CD8-positive, alpha-beta memory T cell (primary cell): Measurements from ENCODE around the gene KBTBD2. TPM values are rescaled to one million over a fixed set of nuclear protein-coding genes. Genes with fewer than 3 reads are reported as not detected.
"Not testable (repeated sequence)": the region's sequence is repeated elsewhere in the genome, so short reads cannot be mapped to it uniquely, and the experiment has no call there.

Experiments
- CTCF ChIA-PET: fragments of 350-600 bp; sonication (Branson Sonifier 250); formaldehyde crosslinking; loops from one replicate; lab custom pipeline; 2021; ENCODE audit warnings: antibody characterized with exemption; lab: Charles Lee
- POLR2A ChIA-PET: fragments of 350-600 bp; sonication (Branson Sonifier 250); formaldehyde crosslinking; loops from one replicate; lab custom pipeline; 2021; ENCODE audit warnings: antibody characterized with exemption; lab: Charles Lee
- DNase-seq, 5 donors: peaks; one replicate each; pipeline versions ENCODE4 v3.0.0 to v3.0.0-alpha.2; 2020 to 2022; ENCODE audit warnings: mixed read lengths in 1 of 5
- H3K27ac ChIP-seq: one replicate; pipeline ENCODE4 v1.7.0; 2013; ENCODE audit warnings: low read depth, mild to moderate bottlenecking, low read length, moderate library complexity
- H3K27me3 ChIP-seq: 2 replicates; pipeline ENCODE4 v1.7.0; 2013; ENCODE audit warnings: low read length, mild to moderate bottlenecking; ENCODE audit not compliant: insufficient read depth, poor library complexity, severe bottlenecking
- H3K36me3 ChIP-seq: 2 replicates; pipeline ENCODE4 v1.7.0; 2013; ENCODE audit warnings: mild to moderate bottlenecking, low read length, moderate library complexity; ENCODE audit not compliant: insufficient read depth
- H3K4me1 ChIP-seq: 2 replicates; pipeline ENCODE4 v1.7.0; 2013; ENCODE audit warnings: mild to moderate bottlenecking, low read length, moderate library complexity; ENCODE audit not compliant: insufficient read depth
- H3K4me3 ChIP-seq: 2 replicates; pipeline ENCODE4 v1.7.0; 2013; ENCODE audit warnings: mild to moderate bottlenecking, low read length
- H3K9me3 ChIP-seq: 2 replicates; pipeline ENCODE4 v1.7.0; 2013; ENCODE audit warnings: mild to moderate bottlenecking, low read length
- H3K27ac Mint-ChIP-seq, 8 donors: one replicate each; pipeline ENCODE4 v1.8.0; 2020 to 2021; ENCODE audit warnings: mixed read lengths in 8 of 8, mild to moderate bottlenecking in 6 of 8, inconsistent platforms in 3 of 8, moderate library complexity in 3 of 8
- H3K27me3 Mint-ChIP-seq, 2 donors: one replicate each; pipeline ENCODE4 v1.8.0; 2020 to 2021; ENCODE audit warnings: mixed read lengths in 2 of 2, mild to moderate bottlenecking in 1 of 2, moderate library complexity in 1 of 2
- H3K36me3 Mint-ChIP-seq, 3 donors: one replicate each; pipeline ENCODE4 v1.8.0; 2020 to 2021; ENCODE audit warnings: mixed read lengths in 3 of 3, inconsistent platforms in 1 of 3, mild to moderate bottlenecking in 1 of 3
- H3K4me1 Mint-ChIP-seq, 3 donors: one replicate each; pipeline ENCODE4 v1.8.0; 2020 to 2021; ENCODE audit warnings: mixed read lengths in 3 of 3, inconsistent platforms in 1 of 3, mild to moderate bottlenecking in 1 of 3
- H3K4me3 Mint-ChIP-seq, 7 donors: one replicate each; pipeline ENCODE4 v1.8.0; 2020 to 2021; ENCODE audit warnings: mixed read lengths in 7 of 7, mild to moderate bottlenecking in 6 of 7, moderate library complexity in 4 of 7, inconsistent platforms in 2 of 7
- H3K9me3 Mint-ChIP-seq, 5 donors: one replicate each; pipeline ENCODE4 v1.8.0; 2020 to 2022; ENCODE audit warnings: mixed read lengths in 5 of 5, mild to moderate bottlenecking in 3 of 5, moderate library complexity in 2 of 5, inconsistent platforms in 1 of 5
- polyA plus RNA-seq: library from polyadenylated mRNA; unstranded; fragments of 300-500 nt; fragmentation: Illumina TruSeq; gene quantifications from one replicate; pipeline ENCODE4 v1.2.3, GENCODE V29; 2021
- total RNA-seq, 2 experiments: library from RNA; stranded (reverse); gene quantifications; one replicate each; pipeline ENCODE4 v1.2.3, GENCODE V29; 2021

The KBTBD2 gene
- total and polyA plus RNA-seq, 3 experiments from 2014 or later, result 21.8 to 24.2 (median 21.9) TPM

DNA sequence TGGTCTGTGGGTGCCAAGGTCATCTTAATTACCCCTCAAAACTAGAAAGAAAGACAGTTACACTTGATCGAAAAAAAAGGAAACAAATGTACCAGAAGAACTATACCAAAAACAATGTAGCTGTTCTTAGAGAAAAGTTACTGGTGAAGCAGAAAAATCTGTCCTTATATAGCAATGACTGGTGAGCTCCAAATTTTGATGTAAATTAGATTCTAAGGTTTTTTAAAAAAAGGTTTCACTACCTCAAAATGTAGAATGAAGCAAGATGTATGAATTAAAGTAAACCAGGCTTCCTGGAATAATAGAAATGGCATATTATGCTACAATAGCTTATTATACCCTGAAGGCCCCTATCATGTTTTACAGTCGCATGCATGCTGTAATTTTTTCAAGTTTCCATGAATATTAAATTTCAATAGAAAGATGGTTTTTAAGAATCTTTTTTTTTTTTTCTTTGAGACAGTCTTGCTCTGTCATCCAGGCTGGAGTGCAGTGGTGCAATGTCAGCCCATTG is 37.3 kb upstream of the KBTBD2 start:
- H3K4me3 Mint-ChIP-seq, result no peak overlapping the region
- no peak overlapping the region for H3K27ac Mint-ChIP-seq
- H3K4me1 ChIP-seq, result no peaks in the 10 kb centered on the region
- no peak overlapping the region for H3K4me3 ChIP-seq
- CTCF ChIA-PET, result interaction anchor here (1.0 to 1.2 kb wide), 2 partner anchors 10 to 36 kb away, joined by 3 read pairs; no protein-coding TSS in a partner anchor
- no peaks in the 10 kb centered on the region for H3K27me3 ChIP-seq
- DNase-seq, result no peak
- no peak overlapping the region for H3K27ac ChIP-seq
- peaks cover 2 to 3% (median 3%) of the 10 kb centered on the region in 3 donors for H3K36me3 Mint-ChIP-seq
- POLR2A ChIA-PET, result no interaction called here
- H3K9me3 Mint-ChIP-seq, result no peaks in the 10 kb centered on the region
- H3K36me3 ChIP-seq, result no peaks in the 10 kb centered on the region
- no peaks in the 10 kb centered on the region for H3K4me1 Mint-ChIP-seq
- H3K27me3 Mint-ChIP-seq, result no peaks in the 10 kb centered on the region
- no peaks in the 10 kb centered on the region for H3K9me3 ChIP-seq

DNA sequence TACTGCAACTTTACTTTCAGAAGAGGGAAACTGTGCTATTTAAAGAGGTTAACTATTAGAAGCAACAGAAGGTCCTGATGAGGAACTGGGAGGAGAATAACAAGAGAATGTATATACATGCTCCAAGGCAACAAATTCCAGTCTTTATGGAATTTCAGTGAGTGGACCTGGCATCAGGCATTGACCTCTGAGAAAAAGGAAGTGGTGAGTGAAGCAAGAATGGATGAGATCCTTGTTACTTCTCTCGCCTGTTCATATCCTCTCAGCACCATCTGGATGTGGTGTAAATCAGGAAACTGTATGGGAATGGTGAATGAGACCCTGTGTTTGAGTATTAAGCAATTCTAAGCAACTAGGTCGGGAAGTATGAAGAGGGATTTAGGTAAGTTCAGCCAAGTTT is 30.3 kb upstream of the KBTBD2 start:
- no peaks in the 10 kb centered on the region for H3K4me1 Mint-ChIP-seq

DNA sequence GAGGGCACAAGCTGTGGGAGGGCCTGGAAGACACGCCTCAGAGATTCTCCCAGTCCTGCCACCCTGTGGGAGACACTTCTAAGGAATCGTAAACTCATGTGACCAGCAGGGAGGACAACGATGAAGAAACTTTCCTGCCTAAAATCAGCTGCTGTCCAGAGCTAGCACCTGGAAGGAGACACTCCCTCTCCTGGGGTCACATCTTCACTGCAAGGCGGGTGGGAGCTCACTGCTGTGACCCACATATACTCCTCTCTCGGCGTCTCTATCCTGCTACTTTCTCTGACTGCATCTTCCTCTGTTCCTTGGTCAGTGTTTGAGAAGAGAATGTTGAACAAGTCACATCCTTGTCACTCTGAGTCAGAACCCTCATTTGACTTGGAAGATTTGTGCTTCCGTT is 25.4 kb upstream of the KBTBD2 start:
- POLR2A ChIA-PET, DNase-seq, H3K4me3 ChIP-seq, H3K27me3 ChIP-seq, H3K4me1 Mint-ChIP-seq, H3K4me3 Mint-ChIP-seq, H3K36me3 Mint-ChIP-seq, H3K27ac ChIP-seq, H3K9me3 ChIP-seq, H3K27me3 Mint-ChIP-seq, H3K36me3 ChIP-seq, H3K9me3 Mint-ChIP-seq, H3K4me1 ChIP-seq: not testable (repeated sequence)
- CTCF ChIA-PET, result interaction anchor here (1.1 kb wide), 1 partner anchor 70 kb away, joined by 3 read pairs; no protein-coding TSS in a partner anchor
- peak overlapping the region in 1 of 8 donors; percentile 90 for H3K27ac Mint-ChIP-seq

More for the DNA sequence above, 30.3 kb upstream of the KBTBD2 start:
- CTCF ChIA-PET, result no interaction called here
- Histone ChIP-seq H3K27me3 (no peaks in the 10 kb centered on the region), H3K4me3 (no peak overlapping the region), H3K9me3 (no peaks in the 10 kb centered on the region), H3K4me1 (no peaks in the 10 kb centered on the region), H3K27ac (no peak overlapping the region), H3K36me3 (no peaks in the 10 kb centered on the region)
- no peak for DNase-seq
- POLR2A ChIA-PET, result no interaction called here
- no peak overlapping the region for H3K27ac Mint-ChIP-seq
- H3K27me3 Mint-ChIP-seq, result no peaks in the 10 kb centered on the region
- no peak overlapping the region for H3K4me3 Mint-ChIP-seq
- no peaks in the 10 kb centered on the region for H3K9me3 Mint-ChIP-seq
- peaks cover 0 to 2% (median 0%) of the 10 kb centered on the region in 3 donors for H3K36me3 Mint-ChIP-seq

DNA sequence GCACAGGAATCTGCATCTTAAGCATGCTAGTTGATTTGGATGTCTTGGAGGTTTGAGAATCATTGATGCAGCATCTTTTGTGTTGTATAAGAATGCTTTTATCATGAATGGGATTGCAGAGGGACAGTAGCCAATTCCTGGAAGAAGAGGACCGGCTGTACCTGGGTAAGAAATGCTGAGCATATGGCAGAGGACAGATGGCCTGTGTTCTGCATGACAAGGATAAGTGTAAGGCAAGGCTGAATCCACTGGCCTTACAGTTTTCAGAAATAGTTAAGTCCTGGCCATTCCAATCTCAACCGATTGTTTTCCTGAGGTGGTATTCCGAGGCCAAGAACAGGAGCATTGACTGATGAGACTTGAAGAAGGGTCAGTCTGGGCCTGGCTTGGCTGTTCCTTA is 24.4 kb upstream of the KBTBD2 start:
- H3K4me1 Mint-ChIP-seq, result no peaks in the 10 kb centered on the region
- H3K27me3 Mint-ChIP-seq, result no peaks in the 10 kb centered on the region
- Histone ChIP-seq H3K27ac (no peak overlapping the region), H3K4me1 (no peaks in the 10 kb centered on the region), H3K36me3 (no peaks in the 10 kb centered on the region), H3K4me3 (no peak overlapping the region), H3K27me3 (no peaks in the 10 kb centered on the region), H3K9me3 (no peaks in the 10 kb centered on the region)
- no peak for DNase-seq
- no peaks in the 10 kb centered on the region for H3K9me3 Mint-ChIP-seq
- ChIA-PET CTCF (no interaction called here), POLR2A (no interaction called here)
- H3K4me3 Mint-ChIP-seq, result no peak overlapping the region
- H3K27ac Mint-ChIP-seq, result no peak overlapping the region
- peaks cover 0 to 2% (median 0%) of the 10 kb centered on the region in 3 donors for H3K36me3 Mint-ChIP-seq

DNA sequence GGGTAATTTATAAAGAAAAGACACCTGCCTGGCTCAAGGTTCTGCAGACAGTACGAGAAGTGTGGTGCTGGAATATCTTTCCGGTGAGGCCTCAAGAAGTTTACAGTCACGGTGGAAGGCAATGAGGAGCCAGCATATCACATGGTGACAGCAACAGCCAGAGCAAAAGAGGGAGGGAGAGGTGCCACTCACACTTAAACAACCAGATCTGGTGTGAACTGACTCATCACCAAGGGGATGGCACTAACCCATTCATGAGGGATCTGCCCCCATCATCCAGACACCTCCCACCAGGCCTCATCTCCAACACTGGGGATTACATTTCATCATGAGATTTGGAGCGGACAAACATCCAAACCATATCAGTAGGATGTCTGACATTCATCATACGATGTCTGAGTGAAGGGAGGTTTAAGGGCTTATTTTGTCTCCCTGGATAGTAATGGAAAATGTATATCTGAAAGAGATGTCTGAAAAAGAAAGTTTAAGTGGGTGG is 23.5 kb upstream of the KBTBD2 start:
- Histone ChIP-seq H3K4me3 (no peak overlapping the region), H3K9me3 (no peaks in the 10 kb centered on the region), H3K27me3 (no peaks in the 10 kb centered on the region), H3K27ac (no peak overlapping the region), H3K36me3 (no peaks in the 10 kb centered on the region), H3K4me1 (no peaks in the 10 kb centered on the region)
- DNase-seq, result no peak
- no peak overlapping the region for H3K27ac Mint-ChIP-seq
- H3K36me3 Mint-ChIP-seq, result peaks cover 0 to 2% (median 0%) of the 10 kb centered on the region in 3 donors
- POLR2A ChIA-PET, result no interaction called here
- CTCF ChIA-PET, result no interaction called here
- no peak overlapping the region for H3K4me3 Mint-ChIP-seq
- no peaks in the 10 kb centered on the region for H3K27me3 Mint-ChIP-seq
- no peaks in the 10 kb centered on the region for H3K4me1 Mint-ChIP-seq
- no peaks in the 10 kb centered on the region for H3K9me3 Mint-ChIP-seq

DNA sequence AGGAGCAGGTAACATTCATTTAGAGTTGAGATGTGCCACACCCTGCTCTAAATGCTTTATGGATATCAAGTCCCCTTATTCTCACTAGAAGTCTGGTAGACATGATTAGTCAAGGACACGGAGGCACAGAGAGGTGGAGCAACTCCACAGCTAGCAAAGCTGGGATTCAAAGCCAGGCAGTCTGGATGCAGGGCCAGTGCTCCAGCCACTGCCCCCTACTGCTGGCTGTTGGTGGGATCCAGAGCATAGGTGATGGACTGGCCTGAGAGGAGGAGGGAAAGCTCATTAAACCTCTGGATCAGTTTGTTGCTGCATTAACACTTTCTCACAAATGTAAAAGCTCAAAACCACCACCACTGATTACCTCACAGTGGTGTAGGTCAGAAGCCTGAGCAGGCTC is 22.6 kb upstream of the KBTBD2 start:
- Histone ChIP-seq H3K36me3 (no peaks in the 10 kb centered on the region), H3K9me3 (no peaks in the 10 kb centered on the region), H3K27ac (no peak overlapping the region), H3K4me1 (no peaks in the 10 kb centered on the region), H3K4me3 (no peak overlapping the region), H3K27me3 (no peaks in the 10 kb centered on the region)
- Mint-ChIP-seq H3K4me3 (no peak overlapping the region), H3K27me3 (no peaks in the 10 kb centered on the region), H3K27ac (no peak overlapping the region), H3K4me1 (no peaks in the 10 kb centered on the region), H3K36me3 (peaks cover 0 to 2% (median 0%) of the 10 kb centered on the region in 3 donors), H3K9me3 (no peaks in the 10 kb centered on the region)
- CTCF ChIA-PET, result interaction anchor here (0.7 kb wide), 1 partner anchor 67 kb away, joined by 3 read pairs; no protein-coding TSS in a partner anchor
- POLR2A ChIA-PET, result no interaction called here
- no peak for DNase-seq

DNA sequence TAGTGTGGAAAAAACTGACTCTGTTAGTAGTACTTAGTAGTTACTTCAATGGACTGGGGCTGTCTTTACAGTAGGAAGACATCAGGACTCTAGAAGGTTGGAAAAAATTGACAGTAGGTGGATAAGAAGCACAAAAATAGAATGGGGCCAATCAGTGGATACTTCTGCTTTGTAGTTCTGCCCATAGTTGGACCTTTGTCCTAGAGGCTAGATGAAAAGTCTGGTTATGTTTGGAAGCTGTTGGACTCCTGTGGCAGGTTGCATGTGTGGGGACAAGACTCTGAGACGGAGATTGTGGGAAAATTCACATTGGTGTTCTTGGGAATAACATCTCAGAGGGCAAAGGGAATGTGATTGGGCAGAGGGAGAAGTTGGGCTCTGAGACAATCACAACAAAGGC is 18.6 kb upstream of the KBTBD2 start:
- Mint-ChIP-seq H3K9me3 (no peaks in the 10 kb centered on the region), H3K36me3 (no peaks in the 10 kb centered on the region), H3K27me3 (no peaks in the 10 kb centered on the region), H3K27ac (no peak overlapping the region), H3K4me3 (no peak overlapping the region), H3K4me1 (peaks cover 6 to 10% (median 10%) of the 10 kb centered on the region in 3 donors)
- no peak overlapping the region for H3K4me3 ChIP-seq
- no peaks in the 10 kb centered on the region for H3K27me3 ChIP-seq
- H3K27ac ChIP-seq, result no peak overlapping the region
- ChIA-PET CTCF (interaction anchor here (1.3 kb wide), 1 partner anchor 63 kb away, joined by 3 read pairs; no protein-coding TSS in a partner anchor), POLR2A (no interaction called here)
- DNase-seq, result no peak
- H3K4me1 ChIP-seq, result peaks cover under 1% of the 10 kb centered on the region
- no peaks in the 10 kb centered on the region for H3K9me3 ChIP-seq
- no peaks in the 10 kb centered on the region for H3K36me3 ChIP-seq

DNA sequence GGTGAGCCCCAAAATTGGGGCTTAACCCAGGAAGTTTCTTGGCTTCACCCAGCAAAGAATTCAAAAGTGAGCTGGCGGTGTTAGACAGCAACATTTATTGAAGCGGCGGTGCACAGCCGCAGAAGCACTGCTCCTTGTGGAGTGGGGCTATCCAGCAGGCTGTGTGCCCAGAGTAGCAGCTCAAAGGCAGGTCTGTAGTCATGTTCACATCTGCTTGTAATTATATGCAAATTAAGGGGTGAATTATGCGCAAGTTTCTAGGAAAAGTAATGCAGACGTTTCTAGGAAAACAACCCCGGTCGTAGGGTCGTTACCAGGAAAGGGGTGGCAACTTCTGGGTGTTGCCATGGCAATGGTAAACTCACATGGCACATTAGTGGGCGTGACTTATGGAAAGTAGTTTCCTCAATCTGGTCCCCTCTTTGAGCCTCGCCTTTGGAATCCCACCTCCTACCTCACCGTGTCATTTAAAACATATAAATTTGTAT is 13.7 kb upstream of the KBTBD2 start:
- Histone ChIP-seq H3K4me1 (peaks cover 12% of the 10 kb centered on the region), H3K36me3 (no peaks in the 10 kb centered on the region), H3K27me3 (no peaks in the 10 kb centered on the region), H3K9me3 (no peaks in the 10 kb centered on the region), H3K27ac (peak overlapping the region; percentile 84), H3K4me3 (peak overlapping the region; percentile 58)
- Mint-ChIP-seq H3K4me3 (peak overlapping the region; percentile 71 to 90 (median 85)), H3K27ac (peak overlapping the region; percentile 85 to 97 (median 94)), H3K9me3 (no peaks in the 10 kb centered on the region), H3K27me3 (no peaks in the 10 kb centered on the region), H3K4me1 (peaks cover 9 to 19% (median 14%) of the 10 kb centered on the region in 3 donors), H3K36me3 (peaks cover 0 to 1% (median 0%) of the 10 kb centered on the region in 3 donors)
- POLR2A ChIA-PET, result interaction anchor here (0.7 to 3.5 kb wide), 3 partner anchors 13 to 17 kb away, joined by 3 to 31 read pairs (median 5); partner anchors contain the start of gene KBTBD2
- peak; percentile 56 to 85 (median 79) for DNase-seq
- CTCF ChIA-PET, result interaction anchor here (0.9 to 3.3 kb wide), 5 partner anchors 12 to 59 kb away, joined by 3 to 15 read pairs (median 4); no protein-coding TSS in a partner anchor
